Activated naive CD4-positive, alpha-beta T cell treated with anti-CD3 and anti-CD28 coated beads, Interleukin-2, amount 50 U/mL, for 24 hours (primary cell): ENCODE data around the gene SP3.
"Not testable (repeated sequence)": the region's sequence is repeated elsewhere in the genome, so short reads cannot be mapped to it uniquely, and the experiment has no call there.

Experiments
- H3K27ac Mint-ChIP-seq: one replicate; pipeline ENCODE4 v1.8.0; 2021; ENCODE audit warnings: mild to moderate bottlenecking, mixed read lengths
- H3K27me3 Mint-ChIP-seq: one replicate; pipeline ENCODE4 v1.8.0; 2021; ENCODE audit warnings: mixed read lengths
- H3K36me3 Mint-ChIP-seq: one replicate; pipeline ENCODE4 v1.8.0; 2021; ENCODE audit warnings: mixed read lengths
- H3K4me1 Mint-ChIP-seq: one replicate; pipeline ENCODE4 v1.8.0; 2021; ENCODE audit warnings: mixed read lengths
- H3K4me3 Mint-ChIP-seq: one replicate; pipeline ENCODE4 v1.8.0; 2021; ENCODE audit warnings: mild to moderate bottlenecking, mixed read lengths
- H3K9me3 Mint-ChIP-seq: one replicate; pipeline ENCODE4 v1.8.0; 2021; ENCODE audit warnings: mixed read lengths

SP3 gene

DNA sequence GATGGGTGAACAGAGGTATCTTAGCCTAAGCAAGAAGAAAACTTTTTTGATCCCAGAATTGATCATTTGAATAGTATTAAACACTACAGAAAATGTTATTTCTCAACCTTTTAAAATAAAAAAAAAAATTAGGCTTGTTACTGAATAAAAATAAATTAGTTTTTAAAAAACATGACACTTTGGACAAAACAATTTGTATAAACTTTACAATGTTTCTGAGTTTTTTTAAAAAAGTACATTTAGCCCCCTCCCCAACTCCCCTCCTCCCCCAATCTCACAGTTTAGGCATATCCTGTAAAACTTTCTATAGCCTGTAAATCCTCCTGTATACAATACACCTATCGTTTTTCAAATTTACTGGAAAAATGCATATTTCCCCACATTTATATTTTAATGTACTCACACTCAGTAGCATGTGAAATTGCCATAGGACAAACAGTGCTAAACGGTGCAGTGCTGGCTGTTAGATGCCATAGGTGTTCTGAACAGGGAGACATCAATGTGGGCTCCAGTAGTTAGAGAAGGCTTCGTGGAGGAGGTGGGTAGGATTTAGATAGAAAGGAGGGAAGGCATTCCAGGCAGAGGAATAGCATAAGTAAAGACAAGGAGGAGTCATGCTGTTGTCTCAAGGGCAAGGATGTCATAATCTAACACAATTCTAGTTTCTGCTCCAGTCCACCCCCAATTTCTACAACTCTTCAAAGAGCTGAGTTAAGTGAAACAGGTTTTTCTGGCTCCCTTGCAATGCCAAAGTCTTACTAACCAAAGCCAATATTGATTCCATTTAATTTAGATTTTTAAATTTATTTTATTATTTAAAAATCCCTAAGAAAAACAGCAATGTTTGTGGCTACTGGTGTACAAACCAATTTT lies 50.9 kb downstream of the SP3 start:
- Mint-ChIP-seq H3K27me3 (no peaks in the 10 kb centered on the region), H3K4me1 (peaks cover 43% of the 10 kb centered on the region), H3K36me3 (peaks cover 31% of the 10 kb centered on the region), H3K4me3 (no peak overlapping the region), H3K9me3 (no peaks in the 10 kb centered on the region), H3K27ac (peak overlapping the region; percentile 33)

DNA sequence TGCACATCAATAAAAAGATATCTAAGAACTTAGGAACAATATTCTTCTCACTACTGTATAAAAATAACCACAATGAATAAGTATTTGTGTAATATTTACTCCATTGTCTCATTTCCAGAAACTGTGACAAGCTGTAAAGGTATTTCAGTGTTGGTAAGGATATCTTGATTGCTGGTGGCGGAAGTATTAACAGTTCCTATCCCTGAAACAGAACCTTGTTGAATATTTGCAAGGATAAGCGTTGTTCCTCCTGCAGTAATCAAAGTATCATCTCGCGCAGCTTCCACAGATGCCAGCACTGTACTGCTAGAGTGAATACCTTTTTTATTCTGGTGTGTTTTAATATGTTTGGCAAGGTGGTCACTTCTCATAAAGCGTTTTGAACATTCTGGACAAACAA lies 55.3 kb downstream of the SP3 start:
- Mint-ChIP-seq H3K9me3 (no peaks in the 10 kb centered on the region), H3K4me3 (no peak overlapping the region), H3K27ac (no peak overlapping the region), H3K4me1 (peaks cover 21% of the 10 kb centered on the region), H3K36me3 (peaks cover 21% of the 10 kb centered on the region), H3K27me3 (no peaks in the 10 kb centered on the region)

DNA sequence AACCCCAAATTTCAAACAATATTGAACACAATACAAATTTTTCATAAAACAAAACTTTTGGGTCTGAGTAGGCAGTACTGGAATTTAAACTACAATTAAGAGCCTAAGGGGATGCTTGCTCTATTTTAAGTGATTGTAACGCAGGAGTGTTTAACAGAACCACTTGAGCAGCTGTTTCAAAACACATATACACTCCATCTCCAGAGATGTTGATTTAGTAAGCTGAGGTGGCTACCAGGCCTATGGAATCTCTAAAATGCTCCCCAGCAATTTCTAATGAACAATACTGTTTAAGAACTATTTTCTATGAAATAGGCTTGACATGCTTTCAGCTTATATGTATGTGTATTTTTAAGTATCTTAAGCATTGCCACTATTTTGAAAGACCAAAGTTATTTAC lies 58.5 kb downstream of the SP3 start:
- peaks cover 9% of the 10 kb centered on the region for H3K4me1 Mint-ChIP-seq
- no peak overlapping the region for H3K4me3 Mint-ChIP-seq
- peaks cover 21% of the 10 kb centered on the region for H3K36me3 Mint-ChIP-seq
- no peaks in the 10 kb centered on the region for H3K9me3 Mint-ChIP-seq
- no peaks in the 10 kb centered on the region for H3K27me3 Mint-ChIP-seq
- no peak overlapping the region for H3K27ac Mint-ChIP-seq

DNA sequence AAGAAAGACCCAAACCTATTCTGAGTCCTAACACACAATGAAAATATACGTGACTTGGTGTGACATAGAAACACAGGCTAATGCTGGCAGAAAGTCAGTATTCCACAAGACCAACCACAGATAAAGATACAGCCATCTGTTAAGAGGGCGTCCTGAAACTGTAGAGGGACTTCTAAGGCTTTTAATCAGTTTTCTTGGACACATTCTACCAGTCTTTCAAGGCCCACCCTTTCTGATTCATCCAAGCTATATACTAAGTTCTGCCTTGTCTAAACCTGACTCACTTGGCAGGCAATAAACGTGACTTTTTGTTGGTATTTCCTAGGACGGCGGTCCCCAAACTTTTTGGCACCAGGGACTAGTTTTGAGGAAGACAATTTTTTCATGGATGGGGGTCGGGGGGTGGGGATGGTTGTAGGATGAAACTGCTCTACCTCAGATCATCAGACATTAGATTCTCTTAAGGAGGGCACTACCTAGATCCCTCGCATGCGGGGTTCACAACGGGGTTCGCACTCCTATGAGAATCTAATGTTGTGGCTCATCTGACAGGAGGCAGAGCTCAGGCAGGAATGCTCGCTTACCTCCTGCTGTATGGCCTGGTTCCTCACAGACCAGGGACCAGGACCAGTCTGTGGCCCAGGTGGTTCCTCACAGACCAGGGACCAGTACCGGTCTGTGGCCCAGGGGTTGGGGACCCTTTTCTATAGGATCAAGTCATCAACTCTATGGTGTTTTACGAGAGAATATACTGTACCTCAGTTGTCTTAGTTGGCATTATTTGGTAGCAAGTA lies 61.4 kb downstream of the SP3 start:
- H3K4me3 Mint-ChIP-seq = no peak overlapping the region
- H3K27ac Mint-ChIP-seq = no peak overlapping the region
- peaks cover 7% of the 10 kb centered on the region for H3K4me1 Mint-ChIP-seq
- no peaks in the 10 kb centered on the region for H3K27me3 Mint-ChIP-seq
- H3K36me3 Mint-ChIP-seq = peaks cover 13% of the 10 kb centered on the region
- no peaks in the 10 kb centered on the region for H3K9me3 Mint-ChIP-seq

DNA sequence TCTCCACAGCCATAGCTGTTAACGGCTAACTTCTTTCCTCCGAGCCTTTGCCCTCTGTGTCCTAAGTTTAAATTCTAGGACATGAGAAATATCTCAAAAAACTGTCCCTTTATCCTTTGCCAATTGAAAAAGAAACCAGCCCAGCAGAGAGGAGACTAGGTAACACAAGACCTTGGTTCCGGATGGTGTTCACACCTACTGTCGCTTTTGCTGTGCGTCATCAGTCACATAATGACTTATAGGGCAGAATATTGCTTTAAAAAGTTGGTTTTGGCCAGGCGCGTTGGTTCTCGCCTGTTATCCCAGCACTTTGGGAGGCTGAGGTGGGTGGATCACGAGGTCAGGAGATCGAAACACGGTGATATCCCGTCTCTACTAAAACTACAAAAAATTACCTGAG lies 66.2 kb downstream of the SP3 start:
- Mint-ChIP-seq H3K36me3 (no peaks in the 10 kb centered on the region), H3K4me3 (no peak overlapping the region), H3K27me3 (no peaks in the 10 kb centered on the region), H3K27ac (no peak overlapping the region), H3K9me3 (no peaks in the 10 kb centered on the region), H3K4me1 (peaks cover 21% of the 10 kb centered on the region)

DNA sequence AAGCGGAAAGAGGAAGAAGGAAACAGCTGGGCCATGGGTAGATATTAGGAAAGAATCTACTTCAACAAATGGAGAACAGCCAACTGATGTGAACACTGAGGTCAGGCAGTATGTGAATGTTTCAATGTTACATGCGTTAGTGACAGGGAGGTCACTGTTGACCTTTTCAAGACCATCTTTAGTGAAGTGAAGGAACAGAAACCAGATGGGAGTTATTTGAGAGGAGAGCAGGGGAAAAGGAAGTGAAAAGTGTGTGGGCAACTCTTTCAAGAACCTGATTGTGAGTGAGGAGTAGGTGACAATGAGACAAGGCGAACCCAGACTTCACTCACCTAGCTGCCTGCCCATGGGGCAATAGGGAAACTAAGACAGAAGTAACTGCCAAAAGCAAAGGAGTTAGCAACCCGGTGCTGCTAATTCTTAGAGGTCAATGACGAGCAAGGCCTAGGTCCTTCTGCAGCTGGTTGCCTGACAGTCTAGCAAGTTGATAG lies 67.0 kb downstream of the SP3 start:
- Mint-ChIP-seq H3K4me1 (peaks cover 21% of the 10 kb centered on the region), H3K36me3 (no peaks in the 10 kb centered on the region), H3K4me3 (no peak overlapping the region), H3K9me3 (no peaks in the 10 kb centered on the region), H3K27ac (no peak overlapping the region), H3K27me3 (no peaks in the 10 kb centered on the region)

DNA sequence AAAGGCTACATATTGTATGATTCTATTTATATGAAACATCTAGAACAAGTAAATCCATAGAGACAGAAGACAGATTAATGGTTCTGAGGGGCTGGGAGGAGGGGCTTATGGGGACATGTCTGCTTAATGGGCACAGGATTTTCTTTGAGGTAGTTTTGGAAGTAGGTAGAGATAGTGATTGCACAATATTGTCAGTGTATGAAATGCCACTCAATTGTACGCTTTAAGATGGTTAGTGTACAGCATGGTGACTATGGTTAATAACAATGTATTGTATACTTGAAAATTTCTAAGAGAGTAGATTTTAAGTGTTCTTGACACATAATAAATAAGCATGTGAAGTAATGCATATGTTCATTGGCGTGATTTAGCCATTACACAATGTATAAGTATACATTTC lies 68.4 kb downstream of the SP3 start:
- Mint-ChIP-seq H3K4me3 (no peak overlapping the region), H3K9me3 (no peaks in the 10 kb centered on the region), H3K27ac (no peak overlapping the region), H3K27me3 (no peaks in the 10 kb centered on the region), H3K4me1 (peaks cover 29% of the 10 kb centered on the region), H3K36me3 (no peaks in the 10 kb centered on the region)

DNA sequence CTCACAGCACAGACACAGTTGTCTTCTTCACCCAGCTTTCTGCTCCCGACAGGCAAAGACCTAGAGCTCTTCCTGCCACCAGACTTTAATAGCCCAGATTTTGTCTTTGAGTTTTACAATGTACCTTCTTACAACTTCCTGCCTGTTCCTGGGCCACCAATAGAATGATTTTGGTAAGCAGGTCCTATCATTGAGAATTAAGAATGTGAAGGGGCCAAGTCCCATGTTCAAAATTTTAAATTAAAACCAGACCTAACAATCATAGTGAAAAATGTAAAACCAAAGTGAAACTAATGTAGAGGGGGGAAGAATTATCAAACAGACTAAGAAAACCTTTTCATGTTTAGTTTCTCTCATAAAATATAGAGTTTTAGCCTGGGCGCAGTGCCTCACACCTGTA lies 72.8 kb downstream of the SP3 start:
- no peak overlapping the region for H3K4me3 Mint-ChIP-seq
- no peaks in the 10 kb centered on the region for H3K9me3 Mint-ChIP-seq
- peaks cover 15% of the 10 kb centered on the region for H3K4me1 Mint-ChIP-seq
- H3K27me3 Mint-ChIP-seq = peaks cover 2% of the 10 kb centered on the region
- H3K36me3 Mint-ChIP-seq = peaks cover 5% of the 10 kb centered on the region
- H3K27ac Mint-ChIP-seq = no peak overlapping the region

DNA sequence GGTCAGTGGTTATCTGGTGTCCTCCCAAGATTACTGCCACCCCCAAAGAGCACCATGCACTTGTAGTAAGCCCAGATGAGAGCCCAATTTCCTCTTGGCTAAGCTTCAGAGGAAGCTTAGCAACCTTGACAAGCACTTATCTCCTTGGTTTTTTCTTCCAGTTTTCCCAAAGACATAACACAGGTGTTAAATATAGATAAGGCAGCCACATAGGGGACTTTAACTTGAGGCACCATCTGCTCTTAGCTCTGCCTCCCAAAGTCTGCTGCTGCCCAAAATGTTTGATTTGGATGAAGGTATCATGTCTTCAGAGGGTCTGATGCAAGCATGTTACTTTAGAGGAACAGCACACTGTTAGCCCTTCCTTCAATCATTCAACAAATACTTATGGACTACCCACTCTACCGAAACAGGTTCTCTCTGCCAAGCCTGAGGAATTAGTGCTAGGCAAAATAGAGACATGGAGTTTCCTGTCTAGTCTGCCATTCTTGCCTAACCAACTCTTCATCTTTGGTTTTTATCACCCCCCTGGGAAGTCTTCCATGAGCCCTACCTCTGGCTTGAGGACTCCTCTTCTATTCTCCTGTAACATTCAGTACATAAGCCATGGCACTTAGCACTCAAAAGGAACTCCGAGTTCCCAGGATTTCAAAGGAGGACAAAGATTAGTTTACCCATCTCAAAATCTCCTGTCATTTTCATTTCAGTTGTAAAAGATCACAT lies 73.7 kb downstream of the SP3 start:
- peaks cover 2% of the 10 kb centered on the region for H3K27me3 Mint-ChIP-seq
- peaks cover 5% of the 10 kb centered on the region for H3K36me3 Mint-ChIP-seq
- H3K4me3 Mint-ChIP-seq = no peak overlapping the region
- H3K9me3 Mint-ChIP-seq = no peaks in the 10 kb centered on the region
- H3K4me1 Mint-ChIP-seq = peaks cover 15% of the 10 kb centered on the region
- no peak overlapping the region for H3K27ac Mint-ChIP-seq

DNA sequence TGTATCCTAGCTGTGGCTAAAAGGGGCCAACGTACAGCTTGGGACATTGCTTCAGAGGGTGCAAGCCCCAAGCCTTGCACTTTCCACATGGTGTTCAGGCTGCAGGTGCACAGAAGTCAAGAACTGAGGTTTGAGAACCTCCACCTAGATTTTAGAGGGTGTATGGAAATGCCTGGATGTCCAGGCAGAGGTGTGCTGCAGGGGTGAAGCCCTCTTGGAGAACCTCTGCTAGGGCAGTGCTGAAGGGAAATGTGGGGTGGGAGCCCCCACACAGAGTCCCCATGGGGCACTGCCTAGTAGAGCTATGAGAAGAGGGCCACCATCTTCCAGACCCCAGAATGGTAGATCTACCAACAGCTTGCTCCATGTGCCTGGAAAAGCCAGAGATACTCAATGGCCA lies 75.7 kb downstream of the SP3 start:
- H3K4me1 Mint-ChIP-seq, H3K27ac Mint-ChIP-seq, H3K9me3 Mint-ChIP-seq, H3K4me3 Mint-ChIP-seq, H3K27me3 Mint-ChIP-seq, H3K36me3 Mint-ChIP-seq: not testable (repeated sequence)

DNA sequence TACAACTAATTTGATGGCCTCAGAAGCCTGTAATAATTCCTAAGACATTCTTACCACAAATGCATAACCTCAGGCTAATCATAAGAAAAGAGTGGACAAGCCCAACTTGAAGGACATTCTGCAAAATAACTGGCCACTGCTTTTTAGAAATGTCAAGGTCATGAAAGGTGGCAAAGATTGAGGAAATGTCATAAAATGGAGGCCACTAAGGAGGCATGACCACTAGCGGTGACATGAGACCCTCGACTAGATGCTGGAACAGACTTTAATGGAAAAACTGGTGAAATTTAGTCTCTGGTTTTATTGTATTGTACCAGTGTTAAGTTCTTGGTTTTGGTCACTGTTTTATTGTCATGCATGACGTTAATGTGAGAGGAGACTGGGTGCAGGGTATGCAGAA lies 78.6 kb downstream of the SP3 start:
- Mint-ChIP-seq H3K4me3 (no peak overlapping the region), H3K27ac (no peak overlapping the region), H3K9me3 (no peaks in the 10 kb centered on the region), H3K27me3 (peaks cover 5% of the 10 kb centered on the region), H3K4me1 (no peaks in the 10 kb centered on the region), H3K36me3 (peaks cover 5% of the 10 kb centered on the region)

DNA sequence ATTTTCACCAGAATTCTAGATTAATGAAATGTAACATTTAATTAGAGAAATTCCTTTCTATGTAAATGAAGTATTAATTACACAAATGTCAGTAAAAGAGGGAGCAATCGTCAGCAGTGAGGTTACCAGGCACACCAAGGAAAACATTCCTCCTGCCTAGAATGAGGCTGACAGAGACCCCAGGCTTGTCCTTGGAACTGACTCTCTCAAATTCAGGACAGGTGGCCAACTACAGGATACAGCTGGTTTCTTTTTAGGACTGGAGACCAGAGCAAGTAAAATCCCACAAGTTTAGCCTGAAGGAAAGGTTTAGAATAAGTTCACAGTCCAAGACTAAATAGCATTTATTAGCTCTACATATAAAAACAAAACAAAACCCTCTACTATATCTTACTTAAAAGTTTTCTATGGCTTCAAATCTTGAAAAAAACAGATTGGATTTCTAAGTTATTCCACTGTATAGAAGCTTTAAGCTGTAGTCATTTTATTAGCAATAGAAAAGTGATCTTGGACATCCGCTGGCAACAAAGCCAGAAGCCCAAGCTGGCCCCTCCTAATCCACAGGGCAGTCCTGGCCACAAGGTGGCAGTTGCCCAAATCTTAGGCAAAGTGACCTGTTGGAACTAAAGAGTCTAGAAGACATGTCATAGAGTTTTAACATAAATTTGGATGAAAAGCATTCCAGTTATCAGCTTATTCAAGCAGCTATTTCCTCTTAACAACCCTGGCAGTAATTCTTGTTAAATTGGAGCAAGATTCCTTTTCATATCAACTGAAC lies 81.0 kb downstream of the SP3 start:
- Mint-ChIP-seq H3K4me3 (no peak overlapping the region), H3K9me3 (no peaks in the 10 kb centered on the region), H3K4me1 (no peaks in the 10 kb centered on the region), H3K27ac (no peak overlapping the region), H3K27me3 (peaks cover 13% of the 10 kb centered on the region), H3K36me3 (peaks cover 5% of the 10 kb centered on the region)

DNA sequence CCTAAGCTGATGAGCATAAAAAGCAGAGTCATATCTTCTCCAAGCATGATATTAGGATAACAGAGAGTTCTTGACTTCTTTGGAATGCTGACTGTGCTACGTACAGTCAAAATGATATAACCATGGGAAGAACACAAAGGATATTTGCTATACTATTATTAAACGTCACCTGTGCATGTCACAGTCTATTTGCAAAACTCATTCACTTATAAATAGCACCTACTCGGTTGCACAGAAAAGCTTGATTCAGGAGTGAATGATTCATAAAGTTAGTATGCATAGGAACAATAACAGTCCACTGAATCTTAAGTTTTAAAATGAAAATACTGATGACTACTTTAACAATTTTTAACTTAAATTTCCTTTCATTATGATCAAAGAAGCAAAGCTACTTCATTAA lies 83.3 kb downstream of the SP3 start:
- peaks cover 11% of the 10 kb centered on the region for H3K27me3 Mint-ChIP-seq
- no peaks in the 10 kb centered on the region for H3K9me3 Mint-ChIP-seq
- no peak overlapping the region for H3K27ac Mint-ChIP-seq
- no peak overlapping the region for H3K4me3 Mint-ChIP-seq
- H3K36me3 Mint-ChIP-seq = no peaks in the 10 kb centered on the region
- no peaks in the 10 kb centered on the region for H3K4me1 Mint-ChIP-seq

DNA sequence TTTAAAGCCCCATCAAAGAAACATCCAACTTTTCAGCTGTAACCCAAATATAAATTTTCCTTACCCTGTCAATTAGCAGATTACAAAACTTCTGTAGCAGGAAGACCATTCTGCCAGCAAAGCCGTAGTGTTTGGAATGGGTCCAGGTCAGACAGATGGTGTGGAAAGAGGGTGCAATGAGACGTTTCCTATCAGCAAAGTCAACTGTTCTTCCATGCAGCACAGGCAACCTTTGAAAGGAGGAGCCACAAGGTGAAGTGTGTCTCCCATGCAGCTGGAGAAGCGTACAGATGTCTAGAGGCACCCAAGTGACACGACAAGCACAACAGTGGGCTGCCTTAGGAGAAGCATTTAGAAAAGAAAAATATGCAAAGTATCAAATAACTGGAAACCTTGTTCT lies 83.7 kb downstream of the SP3 start:
- Mint-ChIP-seq H3K4me3 (no peak overlapping the region), H3K9me3 (no peaks in the 10 kb centered on the region), H3K27ac (no peak overlapping the region), H3K4me1 (no peaks in the 10 kb centered on the region), H3K27me3 (peaks cover 11% of the 10 kb centered on the region), H3K36me3 (no peaks in the 10 kb centered on the region)

DNA sequence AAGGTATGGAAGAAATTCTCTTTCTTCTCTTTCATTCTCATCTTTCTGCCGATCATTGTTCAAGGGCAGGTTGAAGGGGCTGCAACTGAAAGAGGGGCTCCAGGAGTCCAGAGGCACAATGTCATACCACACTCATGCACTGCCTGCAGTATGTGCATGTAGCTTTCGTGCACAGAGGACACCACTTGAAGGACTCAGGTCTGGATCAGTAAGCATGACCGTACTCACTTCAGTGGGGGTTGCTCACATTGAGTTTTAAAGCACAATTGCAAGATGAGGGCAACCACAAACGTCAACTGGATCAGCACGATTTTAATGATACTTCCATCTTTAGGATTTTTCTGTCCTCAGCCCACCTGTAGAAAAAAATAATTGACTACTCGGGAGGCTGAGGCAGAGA lies 84.6 kb downstream of the SP3 start:
- Mint-ChIP-seq H3K27me3 (peaks cover 11% of the 10 kb centered on the region), H3K27ac (no peak overlapping the region), H3K9me3 (no peaks in the 10 kb centered on the region), H3K36me3 (no peaks in the 10 kb centered on the region), H3K4me1 (no peaks in the 10 kb centered on the region), H3K4me3 (no peak overlapping the region)
